ENCODE measurements around the gene RAB11FIP5.

The RAB11FIP5 gene

GRCh38 chr2:73078457-73079411 lies 34.0 kb downstream of the RAB11FIP5 start:
- H3K4me3 ChIP-seq (ENCODE audit: low read length): no peak overlapping the region
- TF ChIP-seq CTCF (conservative IDR thresholded peaks at IDR 0.05; ENCODE audit: low read depth, low read length): no peak
- no peak for DNase-seq (ENCODE audit: low read depth)

- H3K4me3 ChIP-seq (ENCODE audit: low read length): no peak overlapping the region
- TF ChIP-seq CTCF (conservative IDR thresholded peaks at IDR 0.05; ENCODE audit: low read depth, low read length): no peak
- DNase-seq (ENCODE audit: low read depth): no peak
These were observed 35.3 kb downstream of the RAB11FIP5 start for GRCh38 chr2:73077424-73077795.

GRCh38 chr2:73076701-73077423 lies 35.9 kb downstream of the RAB11FIP5 start:
- DNase-seq (ENCODE audit: low read depth): no peak
- H3K4me3 ChIP-seq (ENCODE audit: low read length): no peak overlapping the region
- TF ChIP-seq CTCF (conservative IDR thresholded peaks at IDR 0.05; ENCODE audit: low read depth, low read length): no peak

- TF ChIP-seq CTCF (conservative IDR thresholded peaks at IDR 0.05; ENCODE audit: low read depth, low read length): no peak
- no peak for DNase-seq (ENCODE audit: low read depth)
- no peak overlapping the region for H3K4me3 ChIP-seq (ENCODE audit: low read length)
These were observed 37.0 kb downstream of the RAB11FIP5 start for GRCh38 chr2:73075477-73076373.

- TF ChIP-seq CTCF (conservative IDR thresholded peaks at IDR 0.05; ENCODE audit: low read depth, low read length): no peak
- H3K4me3 ChIP-seq (ENCODE audit: low read length): no peak overlapping the region
- no peak for DNase-seq (ENCODE audit: low read depth)
These were observed 38.4 kb downstream of the RAB11FIP5 start for GRCh38 chr2:73074110-73075069.

- no peak for DNase-seq (ENCODE audit: low read depth)
- peak overlapping the region; percentile 86 for H3K4me3 ChIP-seq (ENCODE audit: low read length)
- TF ChIP-seq CTCF (conservative IDR thresholded peaks at IDR 0.05; ENCODE audit: low read depth, low read length): no peak
These were observed 40.3 kb downstream of the RAB11FIP5 start for GRCh38 chr2:73072416-73072815.

Data from retinal pigment epithelial cell (primary cell).